ENCODE data around the gene CAMK2D.

DNA sequence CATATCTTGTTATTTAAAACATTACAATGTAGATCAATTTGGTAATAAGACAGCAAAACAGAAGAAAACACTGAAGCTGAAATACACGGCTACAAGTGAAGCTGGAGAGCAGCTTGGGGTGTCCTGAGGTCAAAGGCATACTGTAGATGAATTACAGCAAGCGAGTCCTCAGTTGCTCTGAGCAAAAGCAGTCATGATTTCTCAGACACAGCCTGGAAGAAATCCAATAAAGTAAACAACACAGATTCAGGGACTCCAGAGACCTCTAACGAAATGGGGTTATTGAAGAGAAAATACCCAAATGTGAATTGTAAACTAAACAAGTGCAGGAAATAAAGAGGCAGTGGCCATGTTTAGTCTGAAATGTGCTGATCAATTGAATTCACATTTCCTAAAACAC lies 324.4 kb downstream of the CAMK2D start:
- TF ChIP-seq SMC3 (IDR thresholded peaks at IDR 0.05) (no peak), BHLHE40 (IDR thresholded peaks at IDR 0.05; ENCODE audit: low read depth, low read length) (no peak), PHF8 (IDR thresholded peaks at IDR 0.05; ENCODE audit: borderline replicate concordance, low read depth) (no peak), POLR2A (IDR thresholded peaks at IDR 0.05; ENCODE audit: low read length) (no peak), SREBF2 (IDR thresholded peaks at IDR 0.05) (no peak), NPAS2 (CRISPR knock-in tag; IDR thresholded peaks at IDR 0.05; ENCODE audit: borderline replicate concordance) (no peak), TP53 (CRISPR knock-in tag; IDR thresholded peaks at IDR 0.05) (no peak), ZFP36 (IDR thresholded peaks at IDR 0.05; ENCODE audit: borderline replicate concordance, partially characterized antibody) (no peak), EHMT2 (IDR thresholded peaks at IDR 0.05; ENCODE audit: low read depth) (no peak), RAD21 (conservative IDR thresholded peaks at IDR 0.05 in 1 of 2, IDR thresholded peaks at IDR 0.05 in 1 of 2) (no peak)
- TF ChIP-seq, protein P1, sequence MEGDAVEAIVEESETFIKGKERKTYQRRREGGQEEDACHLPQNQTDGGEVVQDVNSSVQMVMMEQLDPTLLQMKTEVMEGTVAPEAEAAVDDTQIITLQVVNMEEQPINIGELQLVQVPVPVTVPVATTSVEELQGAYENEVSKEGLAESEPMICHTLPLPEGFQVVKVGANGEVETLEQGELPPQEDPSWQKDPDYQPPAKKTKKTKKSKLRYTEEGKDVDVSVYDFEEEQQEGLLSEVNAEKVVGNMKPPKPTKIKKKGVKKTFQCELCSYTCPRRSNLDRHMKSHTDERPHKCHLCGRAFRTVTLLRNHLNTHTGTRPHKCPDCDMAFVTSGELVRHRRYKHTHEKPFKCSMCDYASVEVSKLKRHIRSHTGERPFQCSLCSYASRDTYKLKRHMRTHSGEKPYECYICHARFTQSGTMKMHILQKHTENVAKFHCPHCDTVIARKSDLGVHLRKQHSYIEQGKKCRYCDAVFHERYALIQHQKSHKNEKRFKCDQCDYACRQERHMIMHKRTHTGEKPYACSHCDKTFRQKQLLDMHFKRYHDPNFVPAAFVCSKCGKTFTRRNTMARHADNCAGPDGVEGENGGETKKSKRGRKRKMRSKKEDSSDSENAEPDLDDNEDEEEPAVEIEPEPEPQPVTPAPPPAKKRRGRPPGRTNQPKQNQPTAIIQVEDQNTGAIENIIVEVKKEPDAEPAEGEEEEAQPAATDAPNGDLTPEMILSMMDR (IDR thresholded peaks at IDR 0.05): no peak
- TF ChIP-seq, protein P2, sequence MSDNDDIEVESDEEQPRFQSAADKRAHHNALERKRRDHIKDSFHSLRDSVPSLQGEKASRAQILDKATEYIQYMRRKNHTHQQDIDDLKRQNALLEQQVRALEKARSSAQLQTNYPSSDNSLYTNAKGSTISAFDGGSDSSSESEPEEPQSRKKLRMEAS (IDR thresholded peaks at IDR 0.05): no peak

Measured in A549 (cell line).